MM.1S (cell line): Measurements from ENCODE around the gene CRISP1.

Experiments used
- DNase-seq: peaks from one replicate; pipeline ENCODE4 v3.0.0-alpha.2; 2015
- H2AFZ ChIP-seq: fragments of 300-600 bp; sonication (generic); 2 replicates; pipeline ENCODE4 v1.6.0; 2016; ENCODE audit warnings: antibody characterized with exemption, low read length
- H3F3A ChIP-seq: fragments of 300-600 bp; sonication (generic); 2 replicates; pipeline ENCODE4 v1.6.1; 2016; ENCODE audit warnings: mild to moderate bottlenecking, antibody characterized with exemption, low read length, moderate library complexity, mixed read lengths; ENCODE audit not compliant: insufficient read depth
- H3K27ac ChIP-seq: fragments of 300-600 bp; sonication (generic); 2 replicates; pipeline ENCODE4 v1.5.1; 2016; ENCODE audit warnings: mild to moderate bottlenecking, low read length
- H3K27me3 ChIP-seq: fragments of 300-600 bp; sonication (generic); replicated peaks from 2 replicates; pipeline ENCODE4 v1.6.0; 2016; ENCODE audit warnings: low read length; ENCODE audit not compliant: insufficient read depth
- H3K36me3 ChIP-seq: fragments of 300-600 bp; sonication (generic); replicated peaks from 2 replicates; pipeline ENCODE4 v1.6.1; 2016; ENCODE audit warnings: mild to moderate bottlenecking, low read length, mixed read lengths; ENCODE audit not compliant: insufficient read depth
- H3K4me1 ChIP-seq: fragments of 300-600 bp; sonication (generic); 2 replicates; pipeline ENCODE4 v1.6.1; 2016; ENCODE audit warnings: low read length, mixed read lengths
- H3K4me2 ChIP-seq: fragments of 300-600 bp; sonication (generic); 2 replicates; pipeline ENCODE4 v1.6.0; 2016; ENCODE audit warnings: low read depth, low read length
- H3K4me3 ChIP-seq: fragments of 300-600 bp; sonication (generic); 2 replicates; pipeline ENCODE4 v1.5.1; 2016; ENCODE audit warnings: low read length, mixed read lengths
- H3K79me2 ChIP-seq: fragments of 300-600 bp; sonication (generic); 2 replicates; pipeline ENCODE4 v1.6.1; 2016; ENCODE audit warnings: mixed run types, low read length, mixed read lengths
- H3K9ac ChIP-seq: fragments of 300-600 bp; sonication (generic); 2 replicates; pipeline ENCODE4 v1.6.1; 2016; ENCODE audit warnings: low read length, mixed read lengths
- H3K9me2 ChIP-seq: fragments of 300-600 bp; sonication (generic); replicated peaks from 2 replicates; pipeline ENCODE4 v1.6.1; 2016; ENCODE audit warnings: mild to moderate bottlenecking, low read length, mixed read lengths; ENCODE audit not compliant: insufficient read depth
- H3K9me3 ChIP-seq: fragments of 300-600 bp; sonication (generic); replicated peaks from 2 replicates; pipeline ENCODE4 v1.6.1; 2016; ENCODE audit warnings: mild to moderate bottlenecking, low read length, mixed read lengths; ENCODE audit not compliant: insufficient read depth
- H4K20me1 ChIP-seq: fragments of 300-600 bp; sonication (generic); 2 replicates; pipeline ENCODE4 v1.6.1; 2016; ENCODE audit warnings: mild to moderate bottlenecking, low read length, moderate library complexity, mixed read lengths; ENCODE audit not compliant: insufficient read depth
- CTCF ChIP-seq: fragments of 300-600 bp; sonication (generic); IDR thresholded peaks from 2 replicates; pipeline ENCODE4 v1.5.1; 2016; ENCODE audit warnings: antibody characterized with exemption, low read length, mixed read lengths
- EZH2 ChIP-seq: fragments of 300-600 bp; sonication (generic); optimal IDR thresholded peaks from 2 replicates; pipeline ENCODE3; 2017; ENCODE audit warnings: low read depth, mild to moderate bottlenecking, antibody characterized with exemption, low read length, mixed read lengths
- EZH2phosphoT487 ChIP-seq: fragments of 300-600 bp; sonication (generic); IDR thresholded peaks from 2 replicates; pipeline ENCODE4 v1.6.1; 2018; ENCODE audit warnings: antibody characterized with exemption, low read length

CRISP1 gene

GRCh38 chr6:49855221-49855620 lies 11.1 kb downstream of the CRISP1 start:
- no peaks in the 10 kb centered on the region for H4K20me1 ChIP-seq
- no peaks in the 10 kb centered on the region for H3F3A ChIP-seq
- H3K79me2 ChIP-seq: no peaks in the 10 kb centered on the region
- no peak for DNase-seq
- no peaks in the 10 kb centered on the region for H3K4me1 ChIP-seq
- H3K4me3 ChIP-seq: no peak overlapping the region
- H3K9ac ChIP-seq: no peak overlapping the region
- no peak overlapping the region for H3K4me2 ChIP-seq
- TF ChIP-seq EZH2phosphoT487 (no peak), CTCF (no peak), EZH2 (no peak)
- H3K27me3 ChIP-seq: no peaks in the 10 kb centered on the region
- H3K9me3 ChIP-seq: no peaks in the 10 kb centered on the region
- no peaks in the 10 kb centered on the region for H3K9me2 ChIP-seq
- H3K27ac ChIP-seq: no peak overlapping the region
- no peak overlapping the region for H2AFZ ChIP-seq
- H3K36me3 ChIP-seq: no peaks in the 10 kb centered on the region

GRCh38 chr6:49852975-49853374 lies 13.4 kb downstream of the CRISP1 start:
- Histone ChIP-seq H3K9me2 (no peaks in the 10 kb centered on the region), H3K9ac (no peak overlapping the region), H2AFZ (no peak overlapping the region), H4K20me1 (no peaks in the 10 kb centered on the region), H3F3A (no peaks in the 10 kb centered on the region), H3K27ac (no peak overlapping the region), H3K79me2 (no peaks in the 10 kb centered on the region), H3K9me3 (no peaks in the 10 kb centered on the region), H3K36me3 (no peaks in the 10 kb centered on the region), H3K4me2 (no peak overlapping the region), H3K4me3 (no peak overlapping the region), H3K4me1 (no peaks in the 10 kb centered on the region), H3K27me3 (no peaks in the 10 kb centered on the region)
- no peak for DNase-seq
- TF ChIP-seq EZH2phosphoT487: no peak
- TF ChIP-seq CTCF: no peak
- no peak for TF ChIP-seq EZH2

GRCh38 chr6:49849213-49849907 lies 17.0 kb downstream of the CRISP1 start:
- Histone ChIP-seq H3F3A (no peaks in the 10 kb centered on the region), H3K4me2 (no peak overlapping the region), H3K9me2 (no peaks in the 10 kb centered on the region), H3K27ac (no peak overlapping the region), H3K4me1 (no peaks in the 10 kb centered on the region), H4K20me1 (no peaks in the 10 kb centered on the region), H3K36me3 (no peaks in the 10 kb centered on the region), H3K9me3 (no peaks in the 10 kb centered on the region), H3K4me3 (no peak overlapping the region), H2AFZ (no peak overlapping the region), H3K9ac (no peak overlapping the region), H3K27me3 (no peaks in the 10 kb centered on the region), H3K79me2 (no peaks in the 10 kb centered on the region)
- peak; percentile 62 for DNase-seq
- no peak for TF ChIP-seq EZH2phosphoT487
- peak; percentile 58 for TF ChIP-seq CTCF
